Lower lobe of right lung (tissue), 2 donors: Measurements from ENCODE around the gene RFX1. TPM values are rescaled to one million over a fixed set of nuclear protein-coding genes. Genes with fewer than 3 reads are reported as not detected.
"Not testable (repeated sequence)": the region's sequence is repeated elsewhere in the genome, so short reads cannot be mapped to it uniquely, and the experiment has no call there.

Source experiments
- ATAC-seq, 2 donors: fragments of 200-7000 bp; cut with Tn5 transposase; one replicate each; pipeline ENCODE4 v1.9.1; 2020 to 2022; ENCODE audit warnings: mild to moderate bottlenecking in 2 of 2, moderate library complexity in 2 of 2
- DNase-seq: peaks from one replicate; pipeline ENCODE4 v3.0.0-alpha.2; 2020
- H3K27ac ChIP-seq: fragments of 200-600 bp; one replicate; pipeline ENCODE4 v1.8.0; 2022
- H3K27me3 ChIP-seq: fragments of 200-600 bp; one replicate; pipeline ENCODE4 v1.8.0; 2022; ENCODE audit warnings: low read depth
- H3K36me3 ChIP-seq: fragments of 200-600 bp; one replicate; pipeline ENCODE4 v1.8.0; 2022; ENCODE audit warnings: mild to moderate bottlenecking
- H3K4me1 ChIP-seq: fragments of 200-600 bp; one replicate; pipeline ENCODE4 v1.8.0; 2022
- H3K4me3 ChIP-seq: fragments of 200-600 bp; one replicate; pipeline ENCODE4 v1.8.0; 2022; ENCODE audit warnings: mild to moderate bottlenecking
- H3K9me3 ChIP-seq: fragments of 200-600 bp; one replicate; pipeline ENCODE4 v1.8.0; 2022
- intact Hi-C: fragments of 100-400 bp; cut with DNase I; formaldehyde crosslinking; loops from one replicate; pipeline ENCODE4 v1.11.0; 2022
- total RNA-seq: library from RNA; stranded (reverse); fragmentation: NEBNext Ultra II Directional; extraction: Animal tissue kit (Norgen Biotek cat#: 25700); gene quantifications from one replicate; pipeline ENCODE4 v1.2.1, GENCODE V29; 2021
- TF ChIP-seq, protein P1 (sequence below): fragments of 200-600 bp; IDR thresholded peaks from one replicate; pipeline ENCODE4 v1.8.0; 2022; ENCODE audit warnings: antibody characterized with exemption, mild to moderate bottlenecking
- donor health status: DM: no; HTN: yes; CAD: no; lungs with severe emphysema.

The RFX1 gene
- total RNA-seq, 1 donor from 2014 or later: 17.8 TPM

DNA sequence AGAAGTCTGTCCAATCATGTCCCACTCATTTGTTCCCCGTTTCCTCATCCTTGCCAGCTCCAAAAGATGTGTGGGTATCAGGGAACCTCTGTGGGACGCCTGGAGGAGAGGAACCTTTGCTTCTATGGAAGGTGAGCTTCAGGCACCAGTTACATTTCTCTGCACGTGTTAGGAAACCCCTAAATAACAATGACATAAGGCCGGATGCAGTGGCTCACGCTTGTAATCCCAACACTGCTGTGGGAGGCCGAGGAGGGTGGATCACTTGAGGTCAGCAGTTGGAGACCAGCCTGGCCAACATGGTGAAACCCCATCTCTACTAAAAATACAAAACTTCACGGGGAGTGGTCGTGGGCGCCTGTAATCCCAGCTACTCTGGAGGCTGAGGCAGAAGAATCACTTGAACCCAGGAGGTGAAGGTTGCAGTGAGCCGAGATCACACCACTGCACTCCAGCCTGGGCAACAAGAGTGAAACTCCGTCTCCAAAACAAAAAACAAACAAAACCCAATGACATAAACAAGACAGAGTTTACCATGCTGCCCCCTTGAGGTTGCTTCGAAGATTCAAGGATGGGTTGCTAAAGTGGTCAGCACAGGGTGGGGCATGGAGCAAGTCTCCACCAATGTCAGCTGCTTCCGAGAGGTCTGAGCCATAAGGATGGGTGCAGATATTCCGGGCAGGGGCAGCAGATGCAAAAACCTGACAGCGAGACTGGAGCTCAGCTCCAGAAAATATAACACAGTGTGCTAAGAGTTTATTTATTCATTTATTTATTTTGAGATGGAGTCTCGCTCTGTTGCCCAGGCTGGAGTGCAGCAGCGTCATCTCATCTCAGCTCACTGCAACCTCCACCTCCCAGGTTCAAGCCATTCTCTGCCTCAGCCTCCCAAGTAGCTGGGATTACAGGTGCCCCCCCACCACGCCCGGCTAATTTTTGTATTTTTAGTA is 36.8 kb upstream of the RFX1 start:
- Histone ChIP-seq H3K27ac (peak overlapping the region; percentile 65), H3K4me1 (peaks cover 10% of the 10 kb centered on the region), H3K36me3 (peaks cover 21% of the 10 kb centered on the region)
- H3K4me3 ChIP-seq, DNase-seq, intact Hi-C loops, H3K9me3 ChIP-seq, H3K27me3 ChIP-seq: not testable (repeated sequence)
- peak; percentile 84 to 86 for ATAC-seq
- TF ChIP-seq, protein P1, sequence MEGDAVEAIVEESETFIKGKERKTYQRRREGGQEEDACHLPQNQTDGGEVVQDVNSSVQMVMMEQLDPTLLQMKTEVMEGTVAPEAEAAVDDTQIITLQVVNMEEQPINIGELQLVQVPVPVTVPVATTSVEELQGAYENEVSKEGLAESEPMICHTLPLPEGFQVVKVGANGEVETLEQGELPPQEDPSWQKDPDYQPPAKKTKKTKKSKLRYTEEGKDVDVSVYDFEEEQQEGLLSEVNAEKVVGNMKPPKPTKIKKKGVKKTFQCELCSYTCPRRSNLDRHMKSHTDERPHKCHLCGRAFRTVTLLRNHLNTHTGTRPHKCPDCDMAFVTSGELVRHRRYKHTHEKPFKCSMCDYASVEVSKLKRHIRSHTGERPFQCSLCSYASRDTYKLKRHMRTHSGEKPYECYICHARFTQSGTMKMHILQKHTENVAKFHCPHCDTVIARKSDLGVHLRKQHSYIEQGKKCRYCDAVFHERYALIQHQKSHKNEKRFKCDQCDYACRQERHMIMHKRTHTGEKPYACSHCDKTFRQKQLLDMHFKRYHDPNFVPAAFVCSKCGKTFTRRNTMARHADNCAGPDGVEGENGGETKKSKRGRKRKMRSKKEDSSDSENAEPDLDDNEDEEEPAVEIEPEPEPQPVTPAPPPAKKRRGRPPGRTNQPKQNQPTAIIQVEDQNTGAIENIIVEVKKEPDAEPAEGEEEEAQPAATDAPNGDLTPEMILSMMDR: peak; percentile 57

DNA sequence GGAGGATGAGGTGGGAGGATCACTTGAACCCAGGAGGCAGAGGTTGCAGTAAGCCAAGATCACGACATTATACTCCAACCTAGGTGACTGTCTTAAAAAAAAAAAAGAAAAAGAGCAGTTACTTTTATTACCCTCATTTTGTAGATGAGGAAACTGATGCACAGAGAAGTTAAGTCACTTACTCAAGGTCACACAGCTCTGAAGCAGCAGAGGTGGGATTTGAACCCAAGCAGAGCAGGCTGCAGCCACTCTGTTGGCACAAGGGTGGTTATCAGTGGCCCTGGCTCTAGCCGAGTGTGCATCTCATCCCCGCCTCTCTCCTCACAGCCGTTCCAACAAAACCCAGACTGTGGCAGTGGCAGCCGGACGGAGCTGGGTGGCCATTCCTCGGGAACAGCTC is 33.1 kb upstream of the RFX1 start:
- no peak overlapping the region for H3K27ac ChIP-seq
- no peaks in the 10 kb centered on the region for H3K9me3 ChIP-seq
- H3K27me3 ChIP-seq: no peaks in the 10 kb centered on the region
- no peak for DNase-seq
- ATAC-seq: no peak
- TF ChIP-seq, protein P1: no peak
- H3K4me1 ChIP-seq: peaks cover 10% of the 10 kb centered on the region
- H3K36me3 ChIP-seq: peaks cover 14% of the 10 kb centered on the region
- H3K4me3 ChIP-seq: no peak overlapping the region
- intact Hi-C loops: no loop called here

DNA sequence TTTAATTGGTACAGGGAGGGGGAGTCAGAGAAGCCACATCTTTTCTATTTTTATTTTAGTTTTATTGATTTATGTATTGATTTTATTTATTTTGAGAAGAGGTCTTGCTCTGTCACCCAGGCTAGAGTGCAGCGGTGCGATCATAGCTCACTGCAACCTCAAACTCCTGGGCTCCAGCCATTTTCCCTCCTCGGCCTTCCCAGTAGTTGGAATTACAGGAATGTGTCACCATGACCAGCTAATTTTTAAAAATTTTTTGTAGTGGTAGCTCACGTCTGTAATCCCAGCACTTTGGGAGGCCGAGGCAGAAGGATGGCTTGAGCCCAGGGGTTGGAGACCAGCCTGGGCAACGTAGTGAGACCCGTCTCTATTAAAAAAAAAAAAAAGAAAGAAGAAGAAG is 29.6 kb upstream of the RFX1 start:
- no peak overlapping the region for H3K4me3 ChIP-seq
- TF ChIP-seq, protein P1: no peak
- H3K27ac ChIP-seq: no peak overlapping the region
- intact Hi-C loops: no loop called here
- no peaks in the 10 kb centered on the region for H3K9me3 ChIP-seq
- ATAC-seq (no peak), DNase-seq (no peak)
- H3K4me1 ChIP-seq: peaks cover 6% of the 10 kb centered on the region
- peaks cover 8% of the 10 kb centered on the region for H3K36me3 ChIP-seq
- H3K27me3 ChIP-seq: no peaks in the 10 kb centered on the region

DNA sequence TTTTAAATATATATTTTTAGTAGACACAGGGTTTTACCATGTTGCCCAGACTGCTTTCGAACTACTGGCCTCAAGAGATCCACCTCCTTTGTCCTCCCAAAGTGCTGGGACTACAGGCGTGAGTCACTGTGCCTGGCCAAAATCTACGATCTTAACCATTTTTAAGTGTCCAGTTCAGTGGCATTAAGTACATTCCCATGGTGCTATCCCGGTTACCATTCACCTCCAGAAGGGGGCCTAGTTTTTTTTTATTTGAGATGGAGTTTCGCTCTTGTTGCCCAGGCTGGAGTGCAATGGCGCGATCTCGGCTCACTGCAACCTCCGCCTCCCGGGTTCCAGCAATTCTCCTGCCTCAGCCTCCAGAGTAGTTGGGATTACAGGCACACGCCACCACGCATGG is 29.0 kb upstream of the RFX1 start:
- H3K4me3 ChIP-seq, H3K4me1 ChIP-seq, DNase-seq, H3K9me3 ChIP-seq, H3K27ac ChIP-seq, ATAC-seq, H3K36me3 ChIP-seq, H3K27me3 ChIP-seq, intact Hi-C loops: not testable (repeated sequence)

DNA sequence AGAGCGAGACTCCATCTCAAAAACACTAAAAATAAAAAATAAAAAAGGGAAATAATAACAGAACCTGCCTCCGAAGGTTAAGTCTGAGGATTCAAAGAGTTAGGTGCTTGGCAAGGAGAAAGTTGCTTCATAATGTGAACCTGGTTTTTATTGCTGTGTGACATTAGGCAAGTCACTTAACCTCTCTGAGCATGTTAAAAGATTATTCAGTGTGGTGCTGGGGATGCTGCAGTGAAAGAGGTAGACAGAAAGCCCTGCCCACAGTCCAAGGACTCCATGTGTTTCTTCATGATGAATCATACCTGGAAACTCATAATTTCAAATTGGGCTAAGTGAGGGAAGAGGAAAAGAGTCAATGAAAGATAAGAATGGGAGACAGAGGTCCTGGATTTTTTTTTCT is 27.8 kb upstream of the RFX1 start:
- Histone ChIP-seq H3K36me3 (no peaks in the 10 kb centered on the region), H3K4me1 (peaks cover 6% of the 10 kb centered on the region), H3K27me3 (no peaks in the 10 kb centered on the region), H3K9me3 (no peaks in the 10 kb centered on the region), H3K4me3 (no peak overlapping the region), H3K27ac (no peak overlapping the region)
- TF ChIP-seq, protein P1: no peak
- ATAC-seq: no peak
- intact Hi-C loops: no loop called here
- DNase-seq: no peak

DNA sequence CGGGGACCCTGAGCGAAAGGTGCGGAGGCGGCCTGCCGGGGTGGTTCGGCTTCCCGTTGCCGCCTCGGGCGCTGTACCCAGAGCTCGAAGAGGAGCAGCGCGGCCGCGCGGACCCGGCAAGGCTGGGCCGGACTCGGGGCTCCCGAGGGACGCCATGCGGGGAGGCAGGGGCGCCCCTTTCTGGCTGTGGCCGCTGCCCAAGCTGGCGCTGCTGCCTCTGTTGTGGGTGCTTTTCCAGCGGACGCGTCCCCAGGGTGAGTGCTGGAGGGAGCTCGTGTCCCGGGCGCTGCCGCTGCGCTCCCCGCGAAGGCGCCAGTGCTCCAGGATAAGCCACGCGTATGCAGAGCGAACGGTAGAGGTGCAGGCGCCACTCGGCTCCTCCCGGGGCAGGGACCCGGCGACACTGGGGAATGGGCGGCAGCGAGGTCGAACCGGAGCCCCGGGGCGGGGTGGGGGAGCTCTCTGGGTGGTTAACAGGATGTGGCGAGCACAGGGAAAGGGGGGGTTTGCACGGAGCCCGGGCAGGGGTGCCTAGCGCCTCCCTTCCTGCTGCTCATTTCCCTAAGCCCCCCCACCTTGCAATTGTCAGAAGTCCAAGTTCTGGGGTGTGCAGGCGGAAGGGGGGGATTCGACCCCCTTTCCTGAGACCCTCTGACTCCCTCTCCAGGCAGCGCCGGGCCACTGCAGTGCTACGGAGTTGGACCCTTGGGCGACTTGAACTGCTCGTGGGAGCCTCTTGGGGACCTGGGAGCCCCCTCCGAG is 25.8 kb upstream of the RFX1 start, which contains the start of gene IL27RA:
IL27RA (plus strand) TSS at position 44 of the 762 bp plus-strand sequence; CDS start at position 155, 111 bp downstream.
- DNase-seq: peak; percentile 81
- Histone ChIP-seq H3K9me3 (no peaks in the 10 kb centered on the region), H3K36me3 (no peaks in the 10 kb centered on the region), H3K4me3 (peak within 1 kb of the TSS; percentile 78), H3K27ac (peak within 1 kb of the TSS; percentile 95), H3K4me1 (peaks cover 6% of the 10 kb centered on the region), H3K27me3 (no peaks in the 10 kb centered on the region)
- peak; percentile 87 to 90 for ATAC-seq
- intact Hi-C loops: no loop called here
- TF ChIP-seq, protein P1: peak; percentile 65
